ENCODE results near the gene CCL28. TPM values are rescaled to one million over a fixed set of nuclear protein-coding genes. Genes with fewer than 3 reads are reported as not detected.

CCL28 gene
- total and polyA plus RNA-seq, 9 of the 15 experiments (the other 6 are each of a cell fraction or from before 2014, with no cell fraction given) = not detected

- TF ChIP-seq SFPQ (IDR thresholded peaks at IDR 0.05; ENCODE audit: low read depth, low read length) (no peak), ZNF668 (CRISPR knock-in tag; IDR thresholded peaks at IDR 0.05) (no peak), ZNF76 (CRISPR knock-in tag; IDR thresholded peaks at IDR 0.05; ENCODE audit: borderline replicate concordance) (no peak), BRF1 (IDR thresholded peaks at IDR 0.05; ENCODE audit: borderline replicate concordance, extremely low read depth, insufficient read length) (no peak), WHSC1 (IDR thresholded peaks at IDR 0.05; ENCODE audit: low read length) (no peak), STAG1 (CRISPR knock-in tag; IDR thresholded peaks at IDR 0.05; ENCODE audit: borderline replicate concordance) (no peak), ZNF830 (CRISPR knock-in tag; IDR thresholded peaks at IDR 0.05) (no peak), COPS2 (conservative IDR thresholded peaks at IDR 0.05) (no peak), ZNF124 (CRISPR knock-in tag; IDR thresholded peaks at IDR 0.05) (no peak), RBM22 (IDR thresholded peaks at IDR 0.05; ENCODE audit: low read depth, low read length, poor library complexity, severe bottlenecking) (no peak), NR2C1 (IDR thresholded peaks at IDR 0.05) (no peak), NR2C1 (tag; IDR thresholded peaks at IDR 0.05) (0 out of 2 replicates have a peak, but pooled peaks have one; percentile 32), PCBP1 (IDR thresholded peaks at IDR 0.05; ENCODE audit: low read depth, low read length, poor library complexity, severe bottlenecking) (no peak), ATF2 (CRISPR knock-in tag; IDR thresholded peaks at IDR 0.05) (no peak), TBP (optimal IDR thresholded peaks at IDR 0.05; ENCODE audit: low read depth, low read length) (no peak), ZNF436 (CRISPR knock-in tag; IDR thresholded peaks at IDR 0.05) (no peak)
- TF ChIP-seq, protein P1, sequence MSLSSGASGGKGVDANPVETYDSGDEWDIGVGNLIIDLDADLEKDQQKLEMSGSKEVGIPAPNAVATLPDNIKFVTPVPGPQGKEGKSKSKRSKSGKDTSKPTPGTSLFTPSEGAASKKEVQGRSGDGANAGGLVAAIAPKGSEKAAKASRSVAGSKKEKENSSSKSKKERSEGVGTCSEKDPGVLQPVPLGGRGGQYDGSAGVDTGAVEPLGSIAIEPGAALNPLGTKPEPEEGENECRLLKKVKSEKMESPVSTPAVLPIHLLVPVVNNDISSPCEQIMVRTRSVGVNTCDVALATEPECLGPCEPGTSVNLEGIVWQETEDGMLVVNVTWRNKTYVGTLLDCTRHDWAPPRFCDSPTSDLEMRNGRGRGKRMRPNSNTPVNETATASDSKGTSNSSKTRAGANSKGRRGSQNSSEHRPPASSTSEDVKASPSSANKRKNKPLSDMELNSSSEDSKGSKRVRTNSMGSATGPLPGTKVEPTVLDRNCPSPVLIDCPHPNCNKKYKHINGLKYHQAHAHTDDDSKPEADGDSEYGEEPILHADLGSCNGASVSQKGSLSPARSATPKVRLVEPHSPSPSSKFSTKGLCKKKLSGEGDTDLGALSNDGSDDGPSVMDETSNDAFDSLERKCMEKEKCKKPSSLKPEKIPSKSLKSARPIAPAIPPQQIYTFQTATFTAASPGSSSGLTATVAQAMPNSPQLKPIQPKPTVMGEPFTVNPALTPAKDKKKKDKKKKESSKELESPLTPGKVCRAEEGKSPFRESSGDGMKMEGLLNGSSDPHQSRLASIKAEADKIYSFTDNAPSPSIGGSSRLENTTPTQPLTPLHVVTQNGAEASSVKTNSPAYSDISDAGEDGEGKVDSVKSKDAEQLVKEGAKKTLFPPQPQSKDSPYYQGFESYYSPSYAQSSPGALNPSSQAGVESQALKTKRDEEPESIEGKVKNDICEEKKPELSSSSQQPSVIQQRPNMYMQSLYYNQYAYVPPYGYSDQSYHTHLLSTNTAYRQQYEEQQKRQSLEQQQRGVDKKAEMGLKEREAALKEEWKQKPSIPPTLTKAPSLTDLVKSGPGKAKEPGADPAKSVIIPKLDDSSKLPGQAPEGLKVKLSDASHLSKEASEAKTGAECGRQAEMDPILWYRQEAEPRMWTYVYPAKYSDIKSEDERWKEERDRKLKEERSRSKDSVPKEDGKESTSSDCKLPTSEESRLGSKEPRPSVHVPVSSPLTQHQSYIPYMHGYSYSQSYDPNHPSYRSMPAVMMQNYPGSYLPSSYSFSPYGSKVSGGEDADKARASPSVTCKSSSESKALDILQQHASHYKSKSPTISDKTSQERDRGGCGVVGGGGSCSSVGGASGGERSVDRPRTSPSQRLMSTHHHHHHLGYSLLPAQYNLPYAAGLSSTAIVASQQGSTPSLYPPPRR (CRISPR knock-in tag; IDR thresholded peaks at IDR 0.05; ENCODE audit: borderline replicate concordance) = no peak
- TF ChIP-seq, protein P2, sequence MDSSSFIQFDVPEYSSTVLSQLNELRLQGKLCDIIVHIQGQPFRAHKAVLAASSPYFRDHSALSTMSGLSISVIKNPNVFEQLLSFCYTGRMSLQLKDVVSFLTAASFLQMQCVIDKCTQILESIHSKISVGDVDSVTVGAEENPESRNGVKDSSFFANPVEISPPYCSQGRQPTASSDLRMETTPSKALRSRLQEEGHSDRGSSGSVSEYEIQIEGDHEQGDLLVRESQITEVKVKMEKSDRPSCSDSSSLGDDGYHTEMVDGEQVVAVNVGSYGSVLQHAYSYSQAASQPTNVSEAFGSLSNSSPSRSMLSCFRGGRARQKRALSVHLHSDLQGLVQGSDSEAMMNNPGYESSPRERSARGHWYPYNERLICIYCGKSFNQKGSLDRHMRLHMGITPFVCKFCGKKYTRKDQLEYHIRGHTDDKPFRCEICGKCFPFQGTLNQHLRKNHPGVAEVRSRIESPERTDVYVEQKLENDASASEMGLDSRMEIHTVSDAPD (CRISPR knock-in tag; IDR thresholded peaks at IDR 0.05) = no peak
These were observed 4.0 kb upstream of the CCL28 start (continued) for GRCh38 chr5:43415935-43416802.
